Hepatocyte (in vitro differentiated cells): ENCODE measurements around the gene ZMYND19. TPM values are rescaled to one million over a fixed set of nuclear protein-coding genes. Genes with fewer than 3 reads are reported as not detected.

Experiments used
- DNase-seq: peaks from one replicate; pipeline ENCODE4 v3.0.0-alpha.2; 2016; ENCODE audit warnings: low spot score
- H2AFZ ChIP-seq: fragments of 200-600 bp; sonication (generic); 2 replicates; pipeline ENCODE4 v1.6.0; 2016; ENCODE audit warnings: antibody characterized with exemption, mild to moderate bottlenecking
- H3K27ac ChIP-seq: fragments of 200-600 bp; sonication (generic); 2 replicates; pipeline ENCODE4 v1.5.1; 2016; ENCODE audit warnings: mild to moderate bottlenecking
- H3K27me3 ChIP-seq: fragments of 200-600 bp; sonication (generic); 2 replicates; pipeline ENCODE4 v1.6.1; 2016
- H3K36me3 ChIP-seq: fragments of 200-600 bp; sonication (generic); replicated peaks from 2 replicates; pipeline ENCODE4 v1.5.1; 2016; ENCODE audit warnings: low read depth; ENCODE audit not compliant: insufficient read depth
- H3K4me1 ChIP-seq: fragments of 200-600 bp; sonication (generic); 2 replicates; pipeline ENCODE4 v1.5.1; 2016; ENCODE audit warnings: mild to moderate bottlenecking, moderate library complexity; ENCODE audit not compliant: insufficient read depth
- H3K4me2 ChIP-seq: fragments of 200-600 bp; sonication (generic); 2 replicates; pipeline ENCODE4 v1.6.0; 2016
- H3K4me3 ChIP-seq: fragments of 200-600 bp; sonication (generic); 2 replicates; pipeline ENCODE4 v1.5.1; 2016; ENCODE audit warnings: mild to moderate bottlenecking
- H3K79me2 ChIP-seq: fragments of 200-600 bp; sonication (generic); 2 replicates; pipeline ENCODE4 v1.6.0; 2017; ENCODE audit warnings: mild to moderate bottlenecking
- H3K9me2 ChIP-seq: fragments of 200-600 bp; sonication (generic); replicated peaks from 2 replicates; pipeline ENCODE4 v1.6.0; 2017; ENCODE audit warnings: mild to moderate bottlenecking; ENCODE audit not compliant: insufficient read depth
- H3K9me3 ChIP-seq: fragments of 200-600 bp; sonication (generic); 2 replicates; pipeline ENCODE4 v1.5.1; 2016; ENCODE audit warnings: low read depth, mild to moderate bottlenecking
- H4K20me1 ChIP-seq: fragments of 200-600 bp; sonication (generic); 2 replicates; pipeline ENCODE4 v1.6.0; 2016; ENCODE audit warnings: mild to moderate bottlenecking; ENCODE audit not compliant: insufficient read depth, poor library complexity, severe bottlenecking
- EZH2 ChIP-seq: fragments of 200-600 bp; sonication (generic); IDR thresholded peaks from 2 replicates; pipeline ENCODE4 v1.6.1; 2016; ENCODE audit warnings: antibody characterized with exemption, mild to moderate bottlenecking, borderline replicate concordance
- EZH2phosphoT487 ChIP-seq: fragments of 200-600 bp; sonication (generic); IDR thresholded peaks from one replicate; pipeline ENCODE4 v1.6.1; 2018; ENCODE audit warnings: antibody characterized with exemption, mild to moderate bottlenecking, low read depth, moderate library complexity; ENCODE audit not compliant: unreplicated experiment, severe bottlenecking
- WGBS: methylation state at CpG from one replicate; pipeline ENCODE4 v1.1.6; 2016; ENCODE audit warnings: low lambda C conversion rate; ENCODE audit errors: missing lambda C conversion rate; 5-methylcytosine and 5-hydroxymethylcytosine counted together
- polyA plus RNA-seq: library from polyadenylated mRNA; unstranded; fragments of >200 nt; fragmentation: Nextera tagmentation; extraction: Ambion mirVana; gene quantifications from 2 replicates; pipeline ENCODE4 v1.2.1, GENCODE V29; 2016
- total RNA-seq: library from RNA; depleted of rRNA; stranded (reverse); fragments of >200 nt; gene quantifications from 2 replicates; pipeline ENCODE4 v1.2.3, GENCODE V29; 2014
- TF ChIP-seq, protein P1 (sequence below): fragments of 200-600 bp; sonication (generic); IDR thresholded peaks from 2 replicates; pipeline ENCODE4 v1.5.1; 2016; ENCODE audit warnings: antibody characterized with exemption, mild to moderate bottlenecking; ENCODE audit not compliant: poor library complexity

ZMYND19 gene
- total and polyA plus RNA-seq, 2 experiments from 2014 or later, result 20.4 to 46.9 TPM

DNA sequence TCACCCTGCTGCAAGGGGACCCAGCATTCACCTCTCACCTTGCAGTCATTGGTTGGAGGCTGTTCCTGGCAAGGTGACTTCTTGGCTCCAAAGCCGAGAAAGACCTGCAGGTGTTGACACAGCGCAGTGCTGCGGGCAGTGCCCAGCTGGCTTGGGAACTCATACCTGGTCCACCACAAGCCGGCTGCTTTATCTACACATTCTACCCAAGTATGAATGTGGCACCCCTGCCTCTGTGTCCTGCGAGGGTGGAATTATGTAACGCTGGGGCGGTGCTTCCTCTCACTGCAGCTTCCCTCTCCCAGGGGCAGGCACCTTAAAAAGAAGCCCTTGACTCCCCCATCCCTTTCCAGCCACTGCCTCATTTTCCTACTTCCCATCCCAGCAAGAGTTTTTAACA is 2.5 kb upstream of the ZMYND19 start:
- H3K27ac ChIP-seq, result no peak overlapping the region

DNA sequence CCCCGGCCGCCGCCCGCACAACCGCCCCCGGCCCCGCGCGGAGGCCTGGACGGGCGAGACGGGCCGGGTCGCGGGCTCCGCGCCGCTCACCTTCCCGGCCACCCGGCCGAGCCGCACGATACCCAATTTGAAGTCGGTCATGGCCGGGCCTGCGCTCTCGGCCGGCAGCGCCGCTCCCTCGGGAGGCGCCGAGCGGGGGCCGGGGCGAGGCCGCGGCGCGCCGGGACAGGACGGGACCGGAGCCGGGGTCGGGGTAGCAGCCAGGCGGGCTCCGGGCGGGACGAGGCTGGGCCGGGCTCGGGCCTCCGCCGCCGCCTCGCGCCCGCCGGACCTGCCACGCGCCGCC is 216 bp downstream of the ZMYND19 start:
- H3K9me2 ChIP-seq, result no peaks in the 10 kb centered on the region
- no peak overlapping the region for H2AFZ ChIP-seq
- peaks cover 7% of the 10 kb centered on the region for H3K4me1 ChIP-seq
- H3K9me3 ChIP-seq, result no peaks in the 10 kb centered on the region
- WGBS, result no CpG with 5 or more reads among the region's 61 CpGs
- H3K4me3 ChIP-seq, result peak overlapping the region; percentile 72
- H4K20me1 ChIP-seq, result peaks cover 10% of the 10 kb centered on the region
- no peak for TF ChIP-seq EZH2phosphoT487
- no peak for TF ChIP-seq EZH2
- TF ChIP-seq, protein P1, sequence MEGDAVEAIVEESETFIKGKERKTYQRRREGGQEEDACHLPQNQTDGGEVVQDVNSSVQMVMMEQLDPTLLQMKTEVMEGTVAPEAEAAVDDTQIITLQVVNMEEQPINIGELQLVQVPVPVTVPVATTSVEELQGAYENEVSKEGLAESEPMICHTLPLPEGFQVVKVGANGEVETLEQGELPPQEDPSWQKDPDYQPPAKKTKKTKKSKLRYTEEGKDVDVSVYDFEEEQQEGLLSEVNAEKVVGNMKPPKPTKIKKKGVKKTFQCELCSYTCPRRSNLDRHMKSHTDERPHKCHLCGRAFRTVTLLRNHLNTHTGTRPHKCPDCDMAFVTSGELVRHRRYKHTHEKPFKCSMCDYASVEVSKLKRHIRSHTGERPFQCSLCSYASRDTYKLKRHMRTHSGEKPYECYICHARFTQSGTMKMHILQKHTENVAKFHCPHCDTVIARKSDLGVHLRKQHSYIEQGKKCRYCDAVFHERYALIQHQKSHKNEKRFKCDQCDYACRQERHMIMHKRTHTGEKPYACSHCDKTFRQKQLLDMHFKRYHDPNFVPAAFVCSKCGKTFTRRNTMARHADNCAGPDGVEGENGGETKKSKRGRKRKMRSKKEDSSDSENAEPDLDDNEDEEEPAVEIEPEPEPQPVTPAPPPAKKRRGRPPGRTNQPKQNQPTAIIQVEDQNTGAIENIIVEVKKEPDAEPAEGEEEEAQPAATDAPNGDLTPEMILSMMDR, result no peak
- H3K79me2 ChIP-seq, result peaks cover 31% of the 10 kb centered on the region
- H3K4me2 ChIP-seq, result peak overlapping the region; percentile 98
- no peak overlapping the region for H3K27ac ChIP-seq
- no peaks in the 10 kb centered on the region for H3K36me3 ChIP-seq
- no peak for DNase-seq
- no peaks in the 10 kb centered on the region for H3K27me3 ChIP-seq

More for the DNA sequence above, 2.5 kb upstream of the ZMYND19 start:
- Histone ChIP-seq H2AFZ (no peak overlapping the region), H3K36me3 (no peaks in the 10 kb centered on the region), H4K20me1 (peaks cover 10% of the 10 kb centered on the region), H3K9me3 (no peaks in the 10 kb centered on the region), H3K4me2 (no peak overlapping the region), H3K27me3 (no peaks in the 10 kb centered on the region), H3K4me1 (peaks cover 7% of the 10 kb centered on the region), H3K4me3 (no peak overlapping the region), H3K79me2 (peaks cover 20% of the 10 kb centered on the region), H3K9me2 (no peaks in the 10 kb centered on the region)
- no peak for DNase-seq
- 89% methylated on average over 7 of the region's 7 CpGs for WGBS
- TF ChIP-seq, protein P1, result no peak
- TF ChIP-seq EZH2, result no peak
- TF ChIP-seq EZH2phosphoT487, result no peak

- 14% methylated on average over 40 of the region's 58 CpGs for WGBS
- Histone ChIP-seq H3K36me3 (no peaks in the 10 kb centered on the region), H2AFZ (no peak overlapping the region), H3K4me3 (peak overlapping the region; percentile 72), H4K20me1 (peaks cover 10% of the 10 kb centered on the region), H3K27ac (peak overlapping the region; percentile 37), H3K9me2 (no peaks in the 10 kb centered on the region), H3K79me2 (peaks cover 31% of the 10 kb centered on the region), H3K27me3 (no peaks in the 10 kb centered on the region), H3K9me3 (no peaks in the 10 kb centered on the region), H3K4me2 (peak overlapping the region; percentile 98), H3K4me1 (peaks cover 7% of the 10 kb centered on the region)
- peak; percentile 48 for DNase-seq
- TF ChIP-seq EZH2phosphoT487, result no peak
- no peak for TF ChIP-seq EZH2
- TF ChIP-seq, protein P1, result no peak
Observed at GRCh38 chr9:137589441-137590122, 730 bp downstream of the ZMYND19 start.
